ENCODE measurements around the gene RELCH.
A peak's percentile ranks its signal among the peaks of the same experiment; 100 is the strongest.

RELCH gene

DNA sequence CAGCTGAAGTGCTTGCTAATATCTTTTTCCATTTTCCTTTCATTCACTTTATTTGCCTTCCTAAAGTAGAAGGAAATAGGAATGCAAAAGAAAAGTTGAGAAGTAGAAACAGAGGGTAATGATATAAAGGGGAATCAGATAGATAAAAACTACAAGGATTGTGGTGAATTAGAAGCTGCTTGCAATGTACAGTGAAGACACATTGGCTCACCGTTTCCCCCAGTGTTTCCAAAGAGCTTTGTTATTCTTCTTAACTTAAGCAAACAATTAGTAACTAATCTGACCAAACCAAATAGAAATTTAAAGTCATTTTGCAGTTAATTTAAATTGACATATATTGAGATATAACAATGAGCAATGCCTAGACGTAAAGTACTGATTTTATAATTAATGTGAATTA lies 63.4 kb downstream of the RELCH start:
- DNase-seq (ENCODE audit: low spot score), result no peak

DNA sequence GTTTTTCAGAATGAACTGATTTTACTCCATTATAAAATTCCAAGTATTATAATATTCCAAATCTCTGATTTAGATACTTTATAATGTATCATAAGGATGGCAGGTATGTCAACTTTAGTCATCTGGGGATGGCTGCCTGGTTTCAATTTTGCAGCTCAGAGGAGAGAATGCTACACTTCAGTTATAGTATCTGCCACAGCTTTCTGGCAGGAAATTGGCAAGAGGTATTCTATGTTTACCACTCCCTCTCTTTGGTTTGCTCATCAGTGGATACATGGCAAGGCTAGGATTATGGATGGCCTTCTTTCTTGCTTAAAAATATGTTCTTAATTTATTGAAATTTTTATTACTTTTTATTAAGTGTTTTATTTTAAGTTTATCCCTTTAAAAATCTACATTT lies 71.0 kb downstream of the RELCH start:
- no peak for DNase-seq (ENCODE audit: low spot score)

DNA sequence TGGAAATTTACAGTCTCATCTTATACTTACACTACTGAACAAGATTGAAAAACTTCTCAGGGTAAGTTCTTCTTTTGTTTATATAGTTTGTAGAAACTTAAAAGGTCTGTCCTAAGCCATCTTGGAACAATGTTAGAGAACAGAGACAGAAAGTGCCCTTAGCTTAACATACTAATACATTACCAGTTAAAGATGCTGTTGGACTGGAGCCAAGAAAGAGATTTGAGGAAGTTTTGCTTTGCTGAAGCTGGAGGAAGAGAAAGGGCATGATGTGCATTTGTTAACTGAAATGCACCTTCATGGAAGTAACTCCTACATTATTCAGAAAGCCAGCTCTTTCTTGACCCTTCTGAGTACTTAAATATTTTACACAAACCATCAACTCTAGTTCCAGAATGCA lies 71.6 kb downstream of the RELCH start:
- DNase-seq (ENCODE audit: low spot score), result no peak

DNA sequence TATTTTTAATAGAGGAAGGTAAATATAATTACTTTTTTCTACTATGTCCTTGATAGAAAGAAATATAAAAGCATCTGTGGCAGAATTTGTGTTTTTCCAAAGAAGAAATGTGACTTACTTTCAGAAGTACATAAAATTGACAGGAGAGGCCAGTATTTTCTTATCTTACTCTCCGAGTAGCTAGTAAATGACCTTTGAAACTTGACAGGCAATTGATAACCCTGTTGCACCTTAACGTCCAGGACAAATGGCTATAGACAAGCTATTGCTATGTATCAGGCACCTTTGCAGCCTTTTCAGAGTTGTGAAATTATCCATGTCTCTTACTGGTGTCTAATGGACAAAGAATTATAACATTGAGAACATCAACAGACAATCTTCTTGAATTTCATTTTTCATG lies 75.0 kb downstream of the RELCH start:
- no peak for DNase-seq (ENCODE audit: low spot score)

DNA sequence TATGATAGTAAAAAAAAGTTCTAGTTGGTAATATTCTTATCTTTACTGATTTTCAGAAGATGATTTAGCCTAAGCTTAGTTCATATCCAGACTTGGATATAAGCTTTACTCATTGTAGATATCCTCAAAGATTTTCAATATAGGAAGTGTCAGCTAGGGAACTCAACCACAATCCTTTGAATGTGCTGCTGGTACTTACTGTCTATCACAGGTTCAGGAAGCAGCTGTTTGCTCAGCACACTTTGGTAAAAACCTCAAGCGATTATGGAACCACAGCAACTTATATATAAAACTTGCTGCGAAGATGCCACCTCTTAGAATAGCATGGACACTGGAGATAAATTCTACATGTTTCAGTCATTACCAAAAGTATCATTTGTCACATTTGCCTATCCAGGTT lies 77.9 kb downstream of the RELCH start:
- DNase-seq (ENCODE audit: low spot score), result no peak

DNA sequence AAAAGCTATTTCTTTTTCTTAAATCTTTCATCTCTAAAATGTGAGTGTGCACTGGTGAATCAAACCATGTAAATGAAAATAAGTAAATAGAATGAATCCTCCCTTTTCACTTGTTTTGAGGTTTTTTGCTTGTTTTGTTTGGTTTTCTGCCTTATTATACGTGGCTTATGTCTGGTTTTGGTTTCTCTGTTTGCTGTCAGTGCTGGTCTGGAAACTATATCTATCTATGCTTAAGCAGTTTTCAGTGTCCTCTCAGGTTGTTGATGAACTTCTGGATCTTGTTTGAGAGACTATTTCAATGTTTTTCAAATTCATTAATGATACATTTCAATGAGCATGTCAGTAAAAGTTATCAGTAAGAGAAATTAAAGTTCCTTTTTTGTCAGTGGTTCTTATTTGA lies 90.0 kb downstream of the RELCH start:
- no peak for DNase-seq (ENCODE audit: low spot score)

DNA sequence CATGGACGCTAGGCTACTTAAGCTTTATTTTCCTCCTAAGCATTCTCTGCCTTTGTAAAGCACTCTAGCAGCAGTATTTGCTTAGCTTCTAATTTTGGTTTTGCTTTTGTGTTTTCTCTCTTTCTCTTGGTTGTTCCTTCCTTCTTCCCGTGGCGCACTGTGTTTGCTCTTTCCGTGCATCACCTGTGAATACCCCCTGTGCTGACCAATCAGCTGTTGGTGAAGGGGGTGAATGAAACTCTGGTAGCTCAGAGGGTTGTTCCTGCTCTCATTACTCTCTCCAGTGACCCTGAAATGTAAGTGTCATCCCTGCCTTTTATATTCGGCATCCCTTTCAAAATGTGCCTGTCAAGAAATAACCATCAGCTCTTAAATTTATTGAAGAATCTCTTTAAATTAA lies 92.5 kb downstream of the RELCH start:
- DNase-seq (ENCODE audit: low spot score), result no peak

DNA sequence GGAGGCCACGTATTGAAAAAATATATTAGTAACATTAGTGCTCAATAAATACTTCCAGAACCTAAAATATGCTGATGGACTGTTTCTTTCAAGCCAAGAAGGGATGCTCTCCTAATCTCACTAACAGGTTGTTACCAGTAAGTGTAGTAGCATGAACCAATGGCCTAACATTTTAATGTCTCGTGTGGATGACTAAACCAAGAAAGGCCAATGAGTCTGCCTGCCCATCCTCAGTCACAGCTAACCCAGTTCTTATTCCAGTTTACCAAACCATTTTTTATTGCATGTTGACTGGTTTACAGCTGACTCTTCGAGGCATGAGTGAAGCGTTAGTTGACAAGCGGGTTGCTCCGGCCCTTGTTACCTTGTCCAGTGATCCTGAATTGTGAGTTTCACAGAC lies 93.0 kb downstream of the RELCH start:
- no peak for DNase-seq (ENCODE audit: low spot score)

DNA sequence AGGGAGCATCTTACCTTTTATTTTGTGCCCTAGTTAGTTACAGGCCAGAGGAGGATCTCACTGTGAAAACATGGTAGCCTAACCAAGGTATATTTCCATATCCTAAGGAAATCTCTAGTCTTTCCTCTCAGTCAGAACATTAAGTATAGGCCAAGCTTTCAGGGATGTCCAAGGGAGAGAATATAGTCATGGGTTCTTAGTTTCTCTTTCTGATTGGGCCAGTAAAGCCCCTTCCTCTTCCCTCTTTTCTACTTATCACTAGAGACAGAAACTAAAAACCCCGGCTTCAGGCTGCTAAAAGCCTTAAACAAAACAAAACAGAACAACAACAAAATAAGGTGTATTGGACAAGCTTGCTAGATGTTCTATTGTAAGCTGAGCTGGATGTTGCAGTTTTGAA lies 93.7 kb downstream of the RELCH start:
- DNase-seq (ENCODE audit: low spot score), result no peak

DNA sequence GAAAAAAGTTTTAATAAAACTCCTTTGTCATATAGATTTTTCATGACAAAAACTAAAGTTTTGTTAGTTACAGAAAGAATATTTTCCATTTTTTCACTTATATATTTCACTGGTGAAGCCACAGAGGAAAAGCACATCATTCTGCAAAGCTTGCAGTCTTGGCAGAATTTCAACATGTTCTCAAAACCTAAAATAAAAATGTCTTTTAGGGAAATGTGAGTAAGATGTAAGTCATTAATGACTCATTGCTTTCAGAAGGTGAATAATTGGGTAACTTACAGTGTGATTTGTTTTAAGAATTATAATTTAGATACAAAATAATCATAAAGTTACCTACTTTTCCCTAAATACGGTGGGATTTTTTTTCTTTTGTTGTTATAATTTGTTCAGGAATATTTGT lies 94.6 kb downstream of the RELCH start:
- peak; percentile 43 for DNase-seq (ENCODE audit: low spot score)

DNA sequence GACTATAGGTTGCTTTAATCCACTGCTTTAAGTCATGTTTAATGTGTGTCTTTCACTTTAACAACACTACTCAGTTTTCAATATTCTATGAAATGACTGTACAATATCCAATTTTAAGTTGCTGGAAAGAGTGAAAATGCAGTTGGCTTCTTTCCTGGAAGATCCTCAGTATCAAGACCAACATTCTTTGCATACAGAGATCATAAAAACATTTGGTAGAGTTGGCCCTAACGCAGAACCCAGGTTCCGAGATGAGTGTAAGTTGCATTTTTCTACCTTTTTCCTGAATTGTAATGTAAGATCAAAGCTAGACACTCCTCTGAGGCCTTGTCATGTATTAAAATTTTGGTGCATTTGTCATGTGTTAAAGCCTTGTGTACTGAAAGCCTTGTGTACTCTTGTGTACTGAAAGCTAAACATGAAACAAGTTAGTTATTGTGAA lies 95.2 kb downstream of the RELCH start:
- DNase-seq (ENCODE audit: low spot score), result peak; percentile 53

DNA sequence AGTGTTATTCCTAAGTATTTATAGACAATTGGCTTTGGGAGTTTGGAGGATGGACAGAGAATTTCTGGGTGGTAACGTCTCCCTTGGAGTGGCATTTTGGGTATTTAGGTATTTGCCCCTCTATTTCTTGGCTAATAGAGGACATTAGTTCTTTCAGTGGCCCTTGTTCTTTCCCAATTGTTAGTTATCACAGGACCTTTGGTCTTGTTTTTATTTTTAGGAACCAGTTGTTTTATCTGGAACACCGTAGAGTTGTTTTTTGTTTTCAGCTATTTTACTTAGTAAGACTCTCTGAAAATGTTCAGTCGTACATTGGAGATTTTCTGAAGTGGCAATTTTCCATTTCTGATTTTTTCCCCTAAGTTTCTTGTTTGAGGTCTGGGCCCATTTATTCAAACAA lies 97.6 kb downstream of the RELCH start:
- DNase-seq (ENCODE audit: low spot score), result no peak

DNA sequence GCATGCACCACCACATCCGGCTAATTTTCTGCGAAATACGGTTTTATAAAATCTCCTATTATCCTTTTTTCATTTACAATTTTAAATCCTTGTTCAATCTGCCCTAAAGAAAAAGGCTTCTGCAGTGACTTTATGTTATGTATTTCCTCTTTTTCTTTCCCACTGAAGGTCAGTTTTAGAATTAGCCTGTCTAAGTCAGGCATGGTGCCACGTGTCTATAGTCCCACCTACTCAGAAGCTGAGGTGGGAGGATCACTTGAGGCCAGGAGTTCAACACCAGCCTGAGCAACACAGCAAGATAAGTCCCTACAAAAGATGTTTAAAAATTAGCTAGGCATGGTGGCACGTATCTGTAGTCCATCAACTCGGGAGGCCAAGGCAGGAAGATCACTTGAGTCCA lies 98.2 kb downstream of the RELCH start:
- DNase-seq (ENCODE audit: low spot score), result no peak

DNA sequence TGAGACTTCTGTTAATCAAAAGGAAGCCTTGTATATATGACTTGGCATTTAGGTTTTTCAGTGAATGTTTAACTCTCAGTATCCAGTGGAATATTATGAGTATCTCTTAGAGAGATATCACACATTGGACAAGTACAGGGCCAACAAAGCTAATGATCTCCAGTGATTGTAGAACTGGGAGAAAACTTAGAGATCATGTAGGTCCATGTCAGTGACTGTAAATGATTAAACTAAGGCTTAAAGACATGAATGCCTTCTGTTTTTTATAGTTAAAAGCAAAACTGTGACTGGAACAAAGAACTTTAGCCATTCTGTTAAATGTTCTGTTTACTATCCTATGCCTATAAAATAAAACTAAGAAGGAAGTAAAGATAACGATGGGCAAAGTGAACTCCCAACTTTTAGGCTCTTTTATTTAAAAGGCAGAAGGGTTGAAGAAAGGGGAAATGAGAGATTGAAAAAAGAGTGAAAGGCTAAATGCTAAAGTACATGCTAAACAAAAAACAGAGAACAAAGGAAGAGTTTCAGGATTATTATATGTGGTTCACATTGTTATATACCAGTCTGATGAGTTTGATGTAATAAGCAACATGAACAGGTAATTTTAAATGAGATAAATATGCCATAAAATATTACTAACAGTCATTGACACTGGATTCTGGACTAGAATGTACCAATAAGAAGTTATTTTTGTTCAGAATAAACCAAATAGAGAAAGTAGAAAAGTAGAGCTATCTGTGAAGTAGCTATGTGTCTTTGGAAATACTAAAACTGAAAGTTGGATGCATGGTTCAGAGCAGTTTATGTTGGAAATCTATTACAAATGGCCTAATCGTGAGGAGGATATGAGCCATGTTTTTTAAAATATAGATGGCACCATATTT lies 101.0 kb downstream of the RELCH start:
- DNase-seq (ENCODE audit: low spot score), result no peak

DNA sequence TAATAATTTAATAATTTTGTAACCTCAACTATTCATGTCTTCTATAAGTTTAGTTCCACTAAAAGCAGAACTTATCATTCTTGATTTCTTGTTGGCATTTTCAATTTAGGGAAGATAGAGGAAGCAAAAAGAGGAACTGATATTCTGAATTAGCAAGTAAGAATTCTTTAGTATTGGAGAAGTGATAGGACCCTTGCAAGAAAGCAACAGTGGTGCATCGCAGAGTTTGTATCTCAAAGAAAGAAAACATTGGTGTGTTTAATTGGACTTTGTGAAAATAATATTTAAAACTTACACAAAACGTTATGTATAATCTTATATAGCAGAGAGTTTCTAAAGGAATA lies 101.6 kb downstream of the RELCH start:
- DNase-seq (ENCODE audit: low spot score), result no peak

DNA sequence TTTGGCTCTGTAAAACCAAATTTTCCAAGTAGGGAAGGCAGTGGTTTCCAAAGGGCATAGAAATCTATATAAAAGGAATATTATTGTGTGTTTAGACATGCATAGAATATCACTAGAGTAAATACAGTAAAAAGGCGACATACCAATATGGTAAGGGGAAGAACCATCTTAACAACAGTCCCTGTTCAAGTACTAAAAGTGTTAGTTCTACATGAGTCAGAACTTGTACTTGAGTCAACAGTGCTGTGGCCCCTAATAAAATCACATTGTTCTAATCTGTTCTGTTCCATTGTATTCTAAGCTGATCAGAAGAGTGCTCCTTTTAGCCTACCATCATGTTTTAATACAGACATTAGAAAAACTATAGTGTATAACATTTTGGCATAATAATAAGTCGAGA lies 102.0 kb downstream of the RELCH start:
- no peak for DNase-seq (ENCODE audit: low spot score)

DNA sequence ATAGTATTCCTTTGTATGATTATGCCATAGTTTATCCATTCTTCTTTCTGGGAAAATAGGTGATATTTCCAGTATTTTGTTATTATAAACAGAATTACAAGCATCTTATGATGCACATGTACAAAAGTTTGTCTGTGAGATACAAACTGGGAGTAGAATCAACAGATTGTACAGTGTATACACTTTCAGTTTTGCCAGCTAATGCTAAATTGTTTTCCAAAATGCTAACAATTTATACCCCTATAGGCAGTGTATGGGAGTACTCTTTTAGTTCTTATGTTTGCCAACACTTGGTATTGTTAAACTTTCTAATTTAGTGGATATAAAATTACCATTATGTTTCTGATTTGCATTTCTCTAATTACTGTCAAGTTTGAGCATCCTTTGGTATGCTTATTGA lies 107.0 kb downstream of the RELCH start:
- no peak for DNase-seq (ENCODE audit: low spot score)

DNA sequence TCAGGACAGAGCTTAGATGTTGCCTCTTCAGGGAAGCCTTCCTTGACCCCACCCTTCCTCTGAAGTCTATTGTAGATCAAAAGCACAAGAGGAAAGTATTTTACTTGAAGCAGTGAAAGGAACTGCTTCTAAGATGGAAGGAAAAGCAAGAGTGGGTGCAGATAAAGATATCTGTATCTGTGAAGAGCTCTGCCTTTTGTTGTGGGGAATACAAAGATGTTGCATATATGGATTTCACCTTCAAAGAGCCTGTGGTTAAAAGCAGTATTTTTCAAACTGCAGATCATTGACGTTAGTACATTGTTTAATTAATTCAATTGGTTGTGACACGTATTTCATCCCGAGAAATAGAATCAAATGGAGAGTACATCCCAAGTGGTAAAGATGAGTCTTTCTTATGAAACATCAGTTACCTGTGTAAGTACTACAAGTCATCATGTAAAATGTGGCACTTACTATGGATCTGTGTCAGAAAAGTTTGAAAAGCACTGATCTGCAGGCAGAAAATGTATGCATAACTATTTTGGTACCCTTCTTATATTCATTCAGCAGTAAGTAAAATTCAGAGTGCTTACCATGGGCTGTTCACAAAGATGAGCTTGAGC lies 113.4 kb downstream of the RELCH start:
- DNase-seq (ENCODE audit: low spot score), result no peak

DNA sequence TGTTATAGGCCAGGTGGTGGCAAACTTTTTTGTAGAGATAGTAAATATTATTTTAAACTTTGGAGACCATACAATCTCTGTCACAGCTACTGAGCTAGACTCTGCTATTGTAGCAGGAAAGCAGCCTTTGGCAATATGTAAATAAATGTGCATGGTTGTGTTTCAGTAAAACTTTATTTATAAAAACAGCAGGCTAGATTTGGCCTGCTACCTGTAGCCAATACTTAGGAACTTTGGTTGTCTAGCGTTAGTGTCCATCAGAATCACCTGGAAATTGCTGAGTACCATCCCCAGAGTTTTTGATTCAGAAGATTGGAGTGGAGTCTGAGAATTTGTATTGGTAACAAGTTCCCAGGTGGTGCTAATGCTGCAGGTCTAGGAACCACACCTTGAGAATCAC lies 114.3 kb downstream of the RELCH start:
- no peak for DNase-seq (ENCODE audit: low spot score)

DNA sequence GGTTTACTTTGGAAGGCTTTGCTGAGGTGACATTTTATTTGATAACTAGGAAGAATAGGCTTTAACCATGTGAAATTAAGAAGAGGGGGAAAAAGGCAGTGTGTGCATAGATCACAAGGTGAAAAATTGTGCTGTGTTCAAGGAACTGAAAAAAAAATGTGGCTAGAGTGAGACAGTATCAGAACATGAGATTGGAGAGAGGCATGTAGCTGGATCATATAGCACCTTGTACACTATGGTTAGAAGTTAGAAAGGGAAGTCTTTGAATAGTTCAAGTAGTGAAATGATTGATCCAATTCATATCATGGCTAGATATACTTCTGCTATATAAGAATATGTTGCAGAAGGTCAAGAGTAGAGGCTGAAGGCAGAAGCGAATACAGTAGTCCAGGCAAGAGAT lies 125.8 kb downstream of the RELCH start:
- no peak for DNase-seq (ENCODE audit: low spot score)

DNA sequence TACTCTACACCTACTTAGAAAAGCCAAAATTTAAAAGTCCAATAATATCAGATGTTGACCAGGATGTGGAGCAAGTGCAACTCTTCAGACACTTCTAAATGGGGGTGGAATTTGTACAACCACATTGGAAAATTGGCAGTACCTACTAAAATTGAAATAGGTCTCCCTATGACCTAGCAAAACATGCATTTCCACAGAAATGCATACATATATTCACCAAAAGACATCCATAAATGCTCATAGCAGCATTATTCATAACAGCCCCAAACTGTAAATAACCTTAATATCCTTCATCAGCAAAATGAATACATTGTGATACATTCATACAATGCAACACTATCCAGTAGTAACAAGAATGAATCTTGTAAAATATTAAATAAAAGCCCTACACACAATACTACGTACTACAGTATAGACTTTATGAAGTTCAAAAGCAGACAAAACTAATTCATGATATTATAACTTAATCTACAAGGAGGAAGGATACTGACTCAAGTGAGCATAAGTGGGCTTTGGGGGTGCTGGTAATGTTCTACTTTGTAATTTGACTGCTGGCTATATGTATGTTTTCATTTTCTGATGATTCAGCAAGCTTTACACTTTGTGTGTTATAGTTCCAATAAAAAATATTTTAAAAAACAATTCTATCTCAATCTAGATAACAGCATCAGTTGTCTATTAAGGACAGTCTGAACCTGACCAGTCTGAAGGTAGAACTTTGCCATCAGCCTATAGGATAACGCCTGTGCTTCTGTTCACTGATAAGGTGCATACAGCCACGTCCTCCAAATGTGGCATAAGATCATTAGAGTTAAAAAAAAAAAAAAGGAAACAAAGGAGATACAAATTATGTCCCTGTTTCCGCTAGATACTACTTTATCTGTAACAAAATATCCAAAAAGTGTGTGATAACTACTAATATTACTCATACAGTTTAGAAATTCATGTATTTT lies 131.4 kb downstream of the RELCH start:
- no peak for DNase-seq (ENCODE audit: low spot score)

DNA sequence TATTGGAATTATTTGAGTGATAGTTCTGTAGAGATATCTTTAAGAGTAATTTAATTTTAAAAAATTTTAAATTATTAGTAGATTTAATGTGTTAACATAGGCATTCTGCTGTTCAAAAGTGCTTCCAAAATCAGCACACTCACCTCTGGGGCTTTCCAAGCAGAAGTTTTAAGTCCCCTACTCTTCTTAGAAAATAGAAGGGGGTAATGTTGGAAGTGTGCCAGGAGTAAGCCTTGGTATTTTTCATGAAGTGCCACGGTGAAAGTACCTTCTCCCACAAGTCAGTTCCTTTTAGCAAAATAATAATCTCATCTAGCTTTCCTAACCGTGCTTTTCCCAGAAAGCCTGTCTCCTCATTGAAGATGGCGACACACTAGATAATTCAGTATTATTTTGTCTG lies 134.1 kb downstream of the RELCH start:
- DNase-seq (ENCODE audit: low spot score), result no peak

Measured in AG08395 (cell line).